ENCODE results near the gene KCNC1.

KCNC1 gene

DNA sequence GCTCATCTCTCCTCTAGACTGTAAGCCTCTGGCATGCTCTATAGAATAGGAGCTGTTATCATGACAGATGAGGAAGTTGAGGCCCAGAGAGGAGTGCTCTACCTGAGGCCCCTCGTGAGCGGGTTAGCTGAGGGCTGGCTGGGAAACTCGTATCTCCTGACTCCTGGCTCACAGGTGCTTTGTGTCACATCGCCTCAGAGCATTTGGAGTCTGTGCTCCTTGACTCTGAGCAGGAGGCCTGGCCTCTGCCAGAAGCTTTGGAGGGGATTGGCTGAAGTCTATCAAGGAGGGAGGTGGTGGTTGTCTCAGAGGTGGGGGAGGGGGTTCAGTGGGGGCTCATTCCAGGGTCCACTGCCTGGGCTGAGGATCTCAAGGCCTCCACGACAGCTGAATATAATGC, 7.4 kb downstream of the KCNC1 start:
- no peak for TF ChIP-seq OSR1 (CRISPR knock-in tag; IDR thresholded peaks at IDR 0.05)
- TF ChIP-seq SNAI2 (CRISPR knock-in tag; IDR thresholded peaks at IDR 0.05) = no peak
- TF ChIP-seq ZC3H10 (CRISPR knock-in tag; IDR thresholded peaks at IDR 0.05) = no peak
- TF ChIP-seq ZNF8 (CRISPR knock-in tag; IDR thresholded peaks at IDR 0.05) = no peak
- no peak for TF ChIP-seq ARNTL (CRISPR knock-in tag; IDR thresholded peaks at IDR 0.05; ENCODE audit: borderline replicate concordance, low read depth)
- no peak for TF ChIP-seq ZFP3 (CRISPR knock-in tag; IDR thresholded peaks at IDR 0.05)
- no peak for TF ChIP-seq TCF4 (CRISPR knock-in tag; IDR thresholded peaks at IDR 0.05; ENCODE audit: borderline replicate concordance)
- TF ChIP-seq ESRRG (CRISPR knock-in tag; IDR thresholded peaks at IDR 0.05) = no peak
- TF ChIP-seq, protein P1, sequence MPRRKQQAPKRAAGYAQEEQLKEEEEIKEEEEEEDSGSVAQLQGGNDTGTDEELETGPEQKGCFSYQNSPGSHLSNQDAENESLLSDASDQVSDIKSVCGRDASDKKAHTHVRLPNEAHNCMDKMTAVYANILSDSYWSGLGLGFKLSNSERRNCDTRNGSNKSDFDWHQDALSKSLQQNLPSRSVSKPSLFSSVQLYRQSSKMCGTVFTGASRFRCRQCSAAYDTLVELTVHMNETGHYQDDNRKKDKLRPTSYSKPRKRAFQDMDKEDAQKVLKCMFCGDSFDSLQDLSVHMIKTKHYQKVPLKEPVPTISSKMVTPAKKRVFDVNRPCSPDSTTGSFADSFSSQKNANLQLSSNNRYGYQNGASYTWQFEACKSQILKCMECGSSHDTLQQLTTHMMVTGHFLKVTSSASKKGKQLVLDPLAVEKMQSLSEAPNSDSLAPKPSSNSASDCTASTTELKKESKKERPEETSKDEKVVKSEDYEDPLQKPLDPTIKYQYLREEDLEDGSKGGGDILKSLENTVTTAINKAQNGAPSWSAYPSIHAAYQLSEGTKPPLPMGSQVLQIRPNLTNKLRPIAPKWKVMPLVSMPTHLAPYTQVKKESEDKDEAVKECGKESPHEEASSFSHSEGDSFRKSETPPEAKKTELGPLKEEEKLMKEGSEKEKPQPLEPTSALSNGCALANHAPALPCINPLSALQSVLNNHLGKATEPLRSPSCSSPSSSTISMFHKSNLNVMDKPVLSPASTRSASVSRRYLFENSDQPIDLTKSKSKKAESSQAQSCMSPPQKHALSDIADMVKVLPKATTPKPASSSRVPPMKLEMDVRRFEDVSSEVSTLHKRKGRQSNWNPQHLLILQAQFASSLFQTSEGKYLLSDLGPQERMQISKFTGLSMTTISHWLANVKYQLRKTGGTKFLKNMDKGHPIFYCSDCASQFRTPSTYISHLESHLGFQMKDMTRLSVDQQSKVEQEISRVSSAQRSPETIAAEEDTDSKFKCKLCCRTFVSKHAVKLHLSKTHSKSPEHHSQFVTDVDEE (CRISPR knock-in tag; IDR thresholded peaks at IDR 0.05) = no peak
- no peak for TF ChIP-seq CSDC2 (CRISPR knock-in tag; IDR thresholded peaks at IDR 0.05)
- no peak for TF ChIP-seq GLIS3 (CRISPR knock-in tag; IDR thresholded peaks at IDR 0.05)
- TF ChIP-seq, protein P2, sequence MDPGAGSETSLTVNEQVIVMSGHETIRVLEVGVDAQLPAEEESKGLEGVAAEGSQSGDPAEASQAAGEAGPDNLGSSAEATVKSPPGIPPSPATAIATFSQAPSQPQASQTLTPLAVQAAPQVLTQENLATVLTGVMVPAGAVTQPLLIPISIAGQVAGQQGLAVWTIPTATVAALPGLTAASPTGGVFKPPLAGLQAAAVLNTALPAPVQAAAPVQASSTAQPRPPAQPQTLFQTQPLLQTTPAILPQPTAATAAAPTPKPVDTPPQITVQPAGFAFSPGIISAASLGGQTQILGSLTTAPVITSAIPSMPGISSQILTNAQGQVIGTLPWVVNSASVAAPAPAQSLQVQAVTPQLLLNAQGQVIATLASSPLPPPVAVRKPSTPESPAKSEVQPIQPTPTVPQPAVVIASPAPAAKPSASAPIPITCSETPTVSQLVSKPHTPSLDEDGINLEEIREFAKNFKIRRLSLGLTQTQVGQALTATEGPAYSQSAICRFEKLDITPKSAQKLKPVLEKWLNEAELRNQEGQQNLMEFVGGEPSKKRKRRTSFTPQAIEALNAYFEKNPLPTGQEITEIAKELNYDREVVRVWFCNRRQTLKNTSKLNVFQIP (CRISPR knock-in tag; IDR thresholded peaks at IDR 0.05; ENCODE audit: borderline replicate concordance, low read depth) = no peak
- no peak for ATAC-seq

DNA sequence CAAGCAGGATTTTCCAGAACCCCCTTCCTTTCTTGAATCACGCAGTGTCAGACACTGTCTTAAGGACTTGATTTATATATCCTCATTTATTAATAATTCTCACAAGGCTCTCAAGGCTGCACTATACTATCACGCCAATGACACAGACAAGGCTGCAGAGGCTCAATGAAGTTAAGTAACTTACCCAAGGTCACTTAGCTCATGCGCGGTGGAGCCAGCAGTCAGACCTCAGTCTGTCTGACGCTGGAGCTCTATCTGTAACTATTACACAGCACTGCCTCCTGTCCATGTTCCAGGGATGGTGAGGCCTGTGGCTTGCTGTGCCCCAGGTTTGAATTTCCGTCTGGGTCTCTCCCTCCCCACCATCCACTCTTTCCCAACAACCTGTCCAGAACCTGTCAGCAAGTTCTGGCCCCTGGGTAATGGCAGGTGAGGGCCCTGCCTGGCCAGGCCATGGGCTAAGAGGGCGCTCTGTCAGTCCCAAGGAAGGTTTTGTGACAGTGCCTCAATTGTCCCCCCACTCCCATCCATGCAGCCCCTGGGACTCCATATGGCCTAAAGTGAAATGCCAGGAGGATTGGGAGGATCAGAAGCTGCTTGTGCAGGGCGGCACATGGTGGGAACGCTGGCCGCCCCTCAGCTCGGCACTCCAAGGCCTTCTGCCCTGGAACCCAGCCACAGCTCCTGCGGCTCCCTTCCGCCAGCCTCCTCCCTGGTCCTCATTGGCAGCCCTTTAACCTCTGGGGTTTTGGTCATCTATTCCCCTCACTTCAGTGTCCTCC, 8.6 kb downstream of the KCNC1 start:
- TF ChIP-seq ZFP30 (CRISPR knock-in tag; IDR thresholded peaks at IDR 0.05) (no peak), ZNF565 (CRISPR knock-in tag; conservative IDR thresholded peaks at IDR 0.05; ENCODE audit: low read depth) (no peak), CSDC2 (CRISPR knock-in tag; IDR thresholded peaks at IDR 0.05) (no peak)
- no peak for ATAC-seq

DNA sequence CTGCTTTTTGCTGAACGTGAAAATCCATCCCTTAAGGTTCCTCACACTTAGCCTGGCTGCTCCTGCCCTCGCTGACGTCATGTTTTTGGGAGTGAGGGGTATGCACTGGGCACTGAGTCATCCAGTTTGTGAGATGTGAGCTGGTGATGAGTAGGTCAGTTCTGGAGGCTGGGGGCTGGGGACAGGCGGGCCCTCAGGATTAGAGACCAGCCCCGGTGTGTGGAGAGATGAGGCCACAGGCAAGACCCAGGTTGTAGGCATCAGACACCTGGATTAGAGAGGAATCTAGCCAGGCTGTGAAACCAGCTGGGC, 9.2 kb downstream of the KCNC1 start:
- peak; percentile 61 for ATAC-seq
- TF ChIP-seq, protein P1 (CRISPR knock-in tag; IDR thresholded peaks at IDR 0.05) = no peak
- TF ChIP-seq GLIS3 (CRISPR knock-in tag; IDR thresholded peaks at IDR 0.05) = no peak
- TF ChIP-seq, protein P3, sequence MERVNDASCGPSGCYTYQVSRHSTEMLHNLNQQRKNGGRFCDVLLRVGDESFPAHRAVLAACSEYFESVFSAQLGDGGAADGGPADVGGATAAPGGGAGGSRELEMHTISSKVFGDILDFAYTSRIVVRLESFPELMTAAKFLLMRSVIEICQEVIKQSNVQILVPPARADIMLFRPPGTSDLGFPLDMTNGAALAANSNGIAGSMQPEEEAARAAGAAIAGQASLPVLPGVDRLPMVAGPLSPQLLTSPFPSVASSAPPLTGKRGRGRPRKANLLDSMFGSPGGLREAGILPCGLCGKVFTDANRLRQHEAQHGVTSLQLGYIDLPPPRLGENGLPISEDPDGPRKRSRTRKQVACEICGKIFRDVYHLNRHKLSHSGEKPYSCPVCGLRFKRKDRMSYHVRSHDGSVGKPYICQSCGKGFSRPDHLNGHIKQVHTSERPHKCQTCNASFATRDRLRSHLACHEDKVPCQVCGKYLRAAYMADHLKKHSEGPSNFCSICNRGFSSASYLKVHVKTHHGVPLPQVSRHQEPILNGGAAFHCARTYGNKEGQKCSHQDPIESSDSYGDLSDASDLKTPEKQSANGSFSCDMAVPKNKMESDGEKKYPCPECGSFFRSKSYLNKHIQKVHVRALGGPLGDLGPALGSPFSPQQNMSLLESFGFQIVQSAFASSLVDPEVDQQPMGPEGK (CRISPR knock-in tag; IDR thresholded peaks at IDR 0.05; ENCODE audit: borderline replicate concordance) = no peak
- TF ChIP-seq ZFP30 (CRISPR knock-in tag; IDR thresholded peaks at IDR 0.05) = no peak
- TF ChIP-seq BACH2 (CRISPR knock-in tag; IDR thresholded peaks at IDR 0.05; ENCODE audit: borderline replicate concordance) = no peak
- no peak for TF ChIP-seq ZNF565 (CRISPR knock-in tag; conservative IDR thresholded peaks at IDR 0.05; ENCODE audit: low read depth)

DNA sequence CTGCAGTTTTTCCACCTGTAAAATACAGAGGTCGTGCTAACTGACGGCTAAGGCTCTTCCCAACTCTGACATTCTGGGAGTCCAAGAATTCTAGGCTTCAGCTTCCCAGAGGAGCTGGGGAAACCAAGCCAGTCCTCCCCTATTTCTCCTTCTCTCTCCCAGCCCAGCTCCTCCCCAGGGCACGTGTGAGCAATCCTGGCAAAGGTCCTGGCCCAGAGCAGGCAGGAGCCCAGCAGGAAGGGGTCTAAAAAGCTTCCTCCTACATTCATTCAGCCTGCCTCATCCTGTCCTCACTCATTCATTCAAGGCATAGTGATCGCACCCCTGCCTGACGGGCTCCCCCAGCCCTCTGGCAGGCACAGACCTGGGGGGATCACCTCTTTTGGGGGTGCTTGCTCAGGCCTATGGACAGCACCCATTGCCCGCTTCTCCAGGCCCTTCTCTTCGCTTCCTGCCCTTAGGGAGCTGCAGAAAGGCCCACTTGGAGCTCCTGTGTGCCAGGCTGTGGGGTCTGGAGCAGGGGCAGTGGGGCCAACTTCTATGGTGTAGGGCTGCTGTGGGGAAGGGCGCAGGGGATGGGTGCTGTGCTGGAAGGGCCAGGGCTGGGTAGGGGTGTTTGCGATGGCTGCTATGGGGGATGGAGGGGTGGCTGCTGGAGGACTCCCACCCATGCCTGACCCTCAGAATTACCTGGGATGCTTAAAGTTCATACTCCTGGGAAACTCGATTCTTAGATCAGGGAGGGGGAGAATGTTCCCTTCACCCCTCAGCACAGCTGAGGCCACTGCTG, 9.8 kb downstream of the KCNC1 start:
- ATAC-seq = peak; percentile 67
- TF ChIP-seq TCF4 (CRISPR knock-in tag; IDR thresholded peaks at IDR 0.05; ENCODE audit: borderline replicate concordance) = no peak
- no peak for TF ChIP-seq GLIS3 (CRISPR knock-in tag; IDR thresholded peaks at IDR 0.05)
- no peak for TF ChIP-seq ZFP30 (CRISPR knock-in tag; IDR thresholded peaks at IDR 0.05)
- TF ChIP-seq ZNF8 (CRISPR knock-in tag; IDR thresholded peaks at IDR 0.05) = no peak
- no peak for TF ChIP-seq PPARA (CRISPR knock-in tag; IDR thresholded peaks at IDR 0.05; ENCODE audit: borderline replicate concordance)
- no peak for TF ChIP-seq ZNF565 (CRISPR knock-in tag; conservative IDR thresholded peaks at IDR 0.05; ENCODE audit: low read depth)
- TF ChIP-seq, protein P4, sequence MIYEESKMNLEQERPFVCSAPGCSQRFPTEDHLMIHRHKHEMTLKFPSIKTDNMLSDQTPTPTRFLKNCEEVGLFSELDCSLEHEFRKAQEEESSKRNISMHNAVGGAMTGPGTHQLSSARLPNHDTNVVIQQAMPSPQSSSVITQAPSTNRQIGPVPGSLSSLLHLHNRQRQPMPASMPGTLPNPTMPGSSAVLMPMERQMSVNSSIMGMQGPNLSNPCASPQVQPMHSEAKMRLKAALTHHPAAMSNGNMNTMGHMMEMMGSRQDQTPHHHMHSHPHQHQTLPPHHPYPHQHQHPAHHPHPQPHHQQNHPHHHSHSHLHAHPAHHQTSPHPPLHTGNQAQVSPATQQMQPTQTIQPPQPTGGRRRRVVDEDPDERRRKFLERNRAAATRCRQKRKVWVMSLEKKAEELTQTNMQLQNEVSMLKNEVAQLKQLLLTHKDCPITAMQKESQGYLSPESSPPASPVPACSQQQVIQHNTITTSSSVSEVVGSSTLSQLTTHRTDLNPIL (CRISPR knock-in tag; IDR thresholded peaks at IDR 0.05; ENCODE audit: low read depth) = no peak
- TF ChIP-seq BACH2 (CRISPR knock-in tag; IDR thresholded peaks at IDR 0.05; ENCODE audit: borderline replicate concordance) = no peak
- no peak for TF ChIP-seq TOX (CRISPR knock-in tag; IDR thresholded peaks at IDR 0.05; ENCODE audit: borderline replicate concordance)
- no peak for TF ChIP-seq ISL1 (CRISPR knock-in tag; IDR thresholded peaks at IDR 0.05)
- TF ChIP-seq, protein P1 (CRISPR knock-in tag; IDR thresholded peaks at IDR 0.05) = no peak
